Tibial nerve (tissue), 3 donors: ENCODE data around the gene SRP54.

Source experiments
- CTCF ChIP-seq, 5 experiments: fragments of 200-600 bp in 3 of 5; fragments of 450-650 bp in 2 of 5; sonication (generic) in 3 of 5; IDR thresholded peaks; one replicate each; pipeline ENCODE4 v1.5.1; 2016 to 2019; ENCODE audit warnings: antibody characterized with exemption in 5 of 5, mild to moderate bottlenecking in 3 of 5, moderate library complexity in 2 of 5
- POLR2A ChIP-seq, 2 donors: fragments of 450-650 bp; IDR thresholded peaks; one replicate each; pipeline ENCODE4 v1.6.1; 2017; ENCODE audit warnings: antibody characterized with exemption in 2 of 2, mild to moderate bottlenecking in 2 of 2, moderate library complexity in 2 of 2

GRCh38 chr14:34964977-34965764, 17.6 kb upstream of the SRP54 start:
- TF ChIP-seq CTCF (IDR thresholded peaks at IDR 0.05) = no peak
- no peak for TF ChIP-seq POLR2A (IDR thresholded peaks at IDR 0.05)
